Measurements from ENCODE around the gene SOX13. TPM values are rescaled to one million over a fixed set of nuclear protein-coding genes. Genes with fewer than 3 reads are reported as not detected.

Gene SOX13
- total RNA-seq, 1 experiment from 2014 or later = 81.9 TPM

GRCh38 chr1:204091066-204091465, 18.2 kb downstream of the SOX13 start:
- Histone ChIP-seq H3K36me3 (ENCODE audit: low read depth, low read length) (no peaks in the 10 kb centered on the region), H3K27ac (ENCODE audit: low read length) (no peak overlapping the region), H3K79me2 (ENCODE audit: low read length) (peaks cover 100% of the 10 kb centered on the region), H3K4me2 (ENCODE audit: low read length) (no peak overlapping the region), H3F3A (ENCODE audit: low read length, unreplicated experiment) (no peaks in the 10 kb centered on the region), H4K20me1 (ENCODE audit: low read length) (peaks cover 47% of the 10 kb centered on the region), H3K9me2 (replicated peaks; ENCODE audit: low read length) (no peaks in the 10 kb centered on the region), H3K4me1 (ENCODE audit: insufficient read depth, low read length) (peaks cover 23% of the 10 kb centered on the region), H3K9me3 (ENCODE audit: low read length) (no peaks in the 10 kb centered on the region), H2AFZ (ENCODE audit: low read length) (no peak overlapping the region), H3K4me3 (ENCODE audit: low read length) (no peak overlapping the region), H3K27me3 (ENCODE audit: low read length) (no peaks in the 10 kb centered on the region), H3K9ac (ENCODE audit: low read length) (no peak overlapping the region)
- TF ChIP-seq EZH2phosphoT487 (IDR thresholded peaks at IDR 0.05; ENCODE audit: borderline replicate concordance, low read length) (no peak), EZH2 (IDR thresholded peaks at IDR 0.05; ENCODE audit: low read length, unreplicated experiment) (no peak), CTCF (conservative IDR thresholded peaks at IDR 0.05; ENCODE audit: low read depth, low read length) (no peak)
- ChIA-PET CTCF (interaction anchor here (0.6 kb wide), 1 partner anchor 119 kb away, joined by 3 read pairs; no protein-coding TSS in a partner anchor), POLR2A (ENCODE audit: unreplicated experiment) (no interaction called here)
- intact Hi-C loops (cut with micrococcal nuclease) = no loop called here
- ATAC-seq = no peak
- BruUV-seq (replicated peaks) = no TSS peak
- DNase-seq = no peak

GRCh38 chr1:204091787-204092312, 18.9 kb downstream of the SOX13 start:
- Histone ChIP-seq H3K4me2 (ENCODE audit: low read length) (no peak overlapping the region), H2AFZ (ENCODE audit: low read length) (no peak overlapping the region), H3K4me3 (ENCODE audit: low read length) (no peak overlapping the region), H3K27ac (ENCODE audit: low read length) (no peak overlapping the region), H4K20me1 (ENCODE audit: low read length) (peaks cover 47% of the 10 kb centered on the region), H3K4me1 (ENCODE audit: insufficient read depth, low read length) (peaks cover 24% of the 10 kb centered on the region), H3K36me3 (ENCODE audit: low read depth, low read length) (no peaks in the 10 kb centered on the region), H3K27me3 (ENCODE audit: low read length) (no peaks in the 10 kb centered on the region), H3K9me3 (ENCODE audit: low read length) (no peaks in the 10 kb centered on the region), H3K9me2 (replicated peaks; ENCODE audit: low read length) (no peaks in the 10 kb centered on the region), H3K9ac (ENCODE audit: low read length) (no peak overlapping the region), H3F3A (ENCODE audit: low read length, unreplicated experiment) (no peaks in the 10 kb centered on the region), H3K79me2 (ENCODE audit: low read length) (peaks cover 100% of the 10 kb centered on the region)
- CTCF ChIA-PET = interaction anchor here (0.6 kb wide), 1 partner anchor 118 kb away, joined by 3 read pairs; no protein-coding TSS in a partner anchor
- intact Hi-C loops (cut with micrococcal nuclease) = no loop called here
- DNase-seq (no peak), ATAC-seq (no peak)
- POLR2A ChIA-PET (ENCODE audit: unreplicated experiment) = no interaction called here
- BruUV-seq (replicated peaks) = no TSS peak
- TF ChIP-seq EZH2 (IDR thresholded peaks at IDR 0.05; ENCODE audit: low read length, unreplicated experiment) (no peak), CTCF (conservative IDR thresholded peaks at IDR 0.05; ENCODE audit: low read depth, low read length) (no peak), EZH2phosphoT487 (IDR thresholded peaks at IDR 0.05; ENCODE audit: borderline replicate concordance, low read length) (no peak)

- H3K9ac ChIP-seq (ENCODE audit: low read length) = no peak overlapping the region
- H3K27ac ChIP-seq (ENCODE audit: low read length) = no peak overlapping the region
- ATAC-seq (no peak), DNase-seq (no peak)
- no peaks in the 10 kb centered on the region for H3K9me2 ChIP-seq (replicated peaks; ENCODE audit: low read length)
- H3K4me2 ChIP-seq (ENCODE audit: low read length) = no peak overlapping the region
- intact Hi-C loops (cut with micrococcal nuclease) = no loop called here
- peaks cover 100% of the 10 kb centered on the region for H3K79me2 ChIP-seq (ENCODE audit: low read length)
- no peaks in the 10 kb centered on the region for H3K36me3 ChIP-seq (ENCODE audit: low read depth, low read length)
- no peak overlapping the region for H3K4me3 ChIP-seq (ENCODE audit: low read length)
- no peaks in the 10 kb centered on the region for H3F3A ChIP-seq (ENCODE audit: low read length, unreplicated experiment)
- BruUV-seq (replicated peaks) = no TSS peak
- peaks cover 27% of the 10 kb centered on the region for H3K4me1 ChIP-seq (ENCODE audit: insufficient read depth, low read length)
- no peaks in the 10 kb centered on the region for H3K27me3 ChIP-seq (ENCODE audit: low read length)
- ChIA-PET CTCF (no interaction called here), POLR2A (ENCODE audit: unreplicated experiment) (interaction anchor here (0.6 kb wide), 1 partner anchor 277 kb away, joined by 3 read pairs; no protein-coding TSS in a partner anchor)
- peaks cover 44% of the 10 kb centered on the region for H4K20me1 ChIP-seq (ENCODE audit: low read length)
- H3K9me3 ChIP-seq (ENCODE audit: low read length) = no peaks in the 10 kb centered on the region
- H2AFZ ChIP-seq (ENCODE audit: low read length) = no peak overlapping the region
- no peak for TF ChIP-seq CTCF (conservative IDR thresholded peaks at IDR 0.05; ENCODE audit: low read depth, low read length)
- no peak for TF ChIP-seq EZH2 (IDR thresholded peaks at IDR 0.05; ENCODE audit: low read length, unreplicated experiment)
- TF ChIP-seq EZH2phosphoT487 (IDR thresholded peaks at IDR 0.05; ENCODE audit: borderline replicate concordance, low read length) = no peak
Measured at GRCh38 chr1:204092632-204093420, 19.9 kb downstream of the SOX13 start.

Data from PC-3 (cell line).